SU-DHL-6 (cell line): ENCODE results near the gene NETO1.

Source experiments
- H2AFZ ChIP-seq: fragments of 200-600 bp; sonication (generic); 2 replicates; pipeline ENCODE4 v1.6.1; 2014; ENCODE audit warnings: low read depth, mild to moderate bottlenecking, moderate library complexity, mixed read lengths, antibody characterized with exemption, low read length; ENCODE audit not compliant: severe bottlenecking
- H3F3A ChIP-seq: fragments of 200-600 bp; shearing (Covaris generic); 2 replicates; pipeline ENCODE4 v1.6.0; 2016; ENCODE audit warnings: antibody characterized with exemption, mild to moderate bottlenecking; ENCODE audit not compliant: insufficient read depth
- H3K27ac ChIP-seq: fragments of 200-600 bp; sonication (generic); 2 replicates; pipeline ENCODE4 v1.5.1; 2016; ENCODE audit warnings: low read depth, mild to moderate bottlenecking, low read length, moderate library complexity, mixed read lengths
- H3K27me3 ChIP-seq: fragments of 200-600 bp; sonication (generic), shearing (Covaris generic); 2 replicates; pipeline ENCODE4 v1.6.0; 2014; ENCODE audit warnings: mild to moderate bottlenecking, low read length
- H3K36me3 ChIP-seq: fragments of 200-600 bp; sonication (generic); 2 replicates; pipeline ENCODE4 v1.6.1; 2014; ENCODE audit warnings: mild to moderate bottlenecking, low read length, mixed read lengths
- H3K4me2 ChIP-seq: fragments of 300-600, 200-600 bp; shearing (Covaris generic), sonication (generic); 2 replicates; pipeline ENCODE4 v1.6.0; 2014; ENCODE audit warnings: low read length, low read depth, mild to moderate bottlenecking; ENCODE audit not compliant: poor library complexity, severe bottlenecking
- H3K4me3 ChIP-seq: fragments of 200-600 bp; sonication (generic); 2 replicates; pipeline ENCODE4 v1.5.1; 2014; ENCODE audit warnings: antibody characterized with exemption, low read length, mild to moderate bottlenecking, mixed read lengths; ENCODE audit not compliant: insufficient read depth, poor library complexity, severe bottlenecking
- H3K79me2 ChIP-seq: fragments of 200-600 bp; sonication (generic); 2 replicates; pipeline ENCODE4 v1.6.1; 2014; ENCODE audit warnings: mild to moderate bottlenecking, low read length, moderate library complexity; ENCODE audit not compliant: insufficient read depth
- H3K9ac ChIP-seq: fragments of 200-600 bp; sonication (generic); 2 replicates; pipeline ENCODE4 v1.7.0; 2014; ENCODE audit warnings: mild to moderate bottlenecking, low read length
- H3K9me2 ChIP-seq: fragments of 200-600 bp; sonication (generic); replicated peaks from 2 replicates; pipeline ENCODE4 v1.6.1; 2014; ENCODE audit warnings: low read length; ENCODE audit not compliant: insufficient read depth
- H3K9me3 ChIP-seq: fragments of 200-600 bp; sonication (generic); 2 replicates; pipeline ENCODE4 v1.6.1; 2014; ENCODE audit warnings: low read length, mixed read lengths; ENCODE audit not compliant: insufficient read depth
- H4K20me1 ChIP-seq: fragments of 200-600 bp; sonication (generic); 2 replicates; pipeline ENCODE4 v1.6.1; 2014; ENCODE audit warnings: low read depth, mild to moderate bottlenecking, antibody characterized with exemption, low read length, moderate library complexity, mixed read lengths
- CTCF ChIP-seq: fragments of 200-600 bp; sonication (generic); IDR thresholded peaks from one replicate; pipeline ENCODE4 v1.5.1; 2017; ENCODE audit warnings: antibody characterized with exemption, mild to moderate bottlenecking, low read length, moderate library complexity; ENCODE audit not compliant: insufficient read depth, poor library complexity, severe bottlenecking
- EZH2phosphoT487 ChIP-seq: fragments of 200-600 bp; sonication (generic), shearing (Covaris generic); conservative IDR thresholded peaks from 2 replicates; pipeline ENCODE4 v1.6.1; 2018; ENCODE audit warnings: mild to moderate bottlenecking, antibody characterized with exemption, low read length, moderate library complexity, mixed read lengths

Gene NETO1

GRCh38 chr18:72822202-72822601 is 45.6 kb downstream of the NETO1 start:
- H3K9ac ChIP-seq = no peak overlapping the region
- H3K79me2 ChIP-seq = no peaks in the 10 kb centered on the region
- H3K36me3 ChIP-seq = no peaks in the 10 kb centered on the region
- no peak overlapping the region for H3K4me3 ChIP-seq
- H3K27me3 ChIP-seq = no peaks in the 10 kb centered on the region
- H3F3A ChIP-seq = no peaks in the 10 kb centered on the region
- no peaks in the 10 kb centered on the region for H3K9me3 ChIP-seq
- H2AFZ ChIP-seq = no peak overlapping the region
- no peaks in the 10 kb centered on the region for H3K9me2 ChIP-seq
- no peak for TF ChIP-seq EZH2phosphoT487
- TF ChIP-seq CTCF = no peak
- H4K20me1 ChIP-seq = no peaks in the 10 kb centered on the region
- H3K4me2 ChIP-seq = no peak overlapping the region
- H3K27ac ChIP-seq = no peak overlapping the region

- Histone ChIP-seq H3K9me3 (no peaks in the 10 kb centered on the region), H3K9me2 (no peaks in the 10 kb centered on the region), H3K36me3 (no peaks in the 10 kb centered on the region), H3K27me3 (no peaks in the 10 kb centered on the region), H3K9ac (no peak overlapping the region), H3F3A (no peaks in the 10 kb centered on the region), H2AFZ (no peak overlapping the region), H3K4me3 (no peak overlapping the region), H3K27ac (no peak overlapping the region), H4K20me1 (no peaks in the 10 kb centered on the region), H3K4me2 (no peak overlapping the region), H3K79me2 (no peaks in the 10 kb centered on the region)
- no peak for TF ChIP-seq CTCF
- no peak for TF ChIP-seq EZH2phosphoT487
These were observed 47.2 kb downstream of the NETO1 start for GRCh38 chr18:72820571-72820970.

- Histone ChIP-seq H3K4me2 (no peak overlapping the region), H3K4me3 (no peak overlapping the region), H3K79me2 (no peaks in the 10 kb centered on the region), H2AFZ (no peak overlapping the region), H3K27me3 (no peaks in the 10 kb centered on the region), H3K9me3 (no peaks in the 10 kb centered on the region), H3F3A (no peaks in the 10 kb centered on the region), H3K36me3 (no peaks in the 10 kb centered on the region), H3K27ac (no peak overlapping the region), H3K9ac (no peak overlapping the region), H3K9me2 (no peaks in the 10 kb centered on the region), H4K20me1 (no peaks in the 10 kb centered on the region)
- TF ChIP-seq EZH2phosphoT487 = no peak
- TF ChIP-seq CTCF = no peak
These were observed 48.7 kb downstream of the NETO1 start for GRCh38 chr18:72819050-72819449.

GRCh38 chr18:72811047-72811446 is 56.7 kb downstream of the NETO1 start:
- Histone ChIP-seq H3K4me2 (no peak overlapping the region), H4K20me1 (no peaks in the 10 kb centered on the region), H3K9ac (no peak overlapping the region), H3K79me2 (no peaks in the 10 kb centered on the region), H3F3A (no peaks in the 10 kb centered on the region), H3K9me3 (no peaks in the 10 kb centered on the region), H3K36me3 (no peaks in the 10 kb centered on the region), H3K4me3 (no peak overlapping the region), H2AFZ (no peak overlapping the region), H3K9me2 (no peaks in the 10 kb centered on the region), H3K27me3 (no peaks in the 10 kb centered on the region), H3K27ac (no peak overlapping the region)
- no peak for TF ChIP-seq CTCF
- no peak for TF ChIP-seq EZH2phosphoT487
